NCI-H526 (cell line): ENCODE results near the gene NEURL1B.

Experiments used
- DNase-seq, 2 experiments: peaks; one replicate each; lab custom pipeline; 2025; lab: John Stamatoyannopoulos, UW

Gene NEURL1B

DNA sequence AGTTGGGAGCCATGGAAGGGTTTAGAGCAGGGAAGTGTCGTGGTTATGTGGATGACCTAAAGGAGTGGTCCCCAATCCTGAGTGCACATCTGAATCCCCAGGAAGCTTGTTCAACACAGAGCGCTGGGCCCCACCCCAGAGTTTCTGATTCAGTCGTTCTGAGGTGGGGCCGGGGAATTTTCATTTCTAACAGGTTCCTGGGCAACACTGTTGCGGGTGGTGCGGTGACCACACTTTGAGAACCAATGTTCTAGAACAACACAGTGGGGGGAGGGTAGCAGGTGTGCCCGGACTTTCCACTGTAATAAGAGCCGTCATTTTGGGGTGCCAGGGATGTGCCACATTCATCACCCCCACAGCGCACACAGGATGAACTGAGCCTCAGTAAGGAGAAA is 90.6 kb downstream of the NEURL1B start:
- no peak for DNase-seq

DNA sequence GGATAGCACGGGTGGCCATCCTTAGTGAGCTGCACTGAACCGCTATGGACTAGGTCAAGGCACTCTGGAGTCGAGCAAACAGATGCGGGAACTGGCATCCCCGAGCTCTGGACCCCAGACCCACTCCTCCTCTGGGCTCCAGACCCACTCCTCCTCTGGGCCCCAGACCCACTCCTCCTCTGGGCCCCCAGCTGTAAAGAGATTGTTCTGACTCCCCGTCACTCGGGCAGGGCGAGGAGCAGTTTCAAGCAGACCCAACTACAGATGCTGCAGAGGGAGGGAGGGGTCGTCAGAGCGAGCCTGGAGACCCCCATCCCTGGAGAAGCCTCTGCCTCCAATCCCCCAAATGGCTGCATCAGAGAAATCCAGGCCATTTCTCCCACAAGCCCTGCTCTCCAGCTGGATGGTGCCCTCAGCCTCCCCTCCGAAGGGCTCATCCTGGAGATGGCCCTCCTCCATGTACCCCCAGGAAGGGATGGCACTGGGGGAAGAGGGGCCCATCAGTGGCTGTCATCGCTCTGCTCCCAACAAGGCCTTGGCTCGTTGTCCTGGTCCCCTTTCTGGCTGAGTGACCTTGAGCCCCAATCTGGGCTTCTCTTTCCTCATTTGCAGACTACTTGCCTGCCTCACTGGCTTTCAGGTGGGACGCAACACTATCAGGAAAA is 91.3 kb downstream of the NEURL1B start:
- no peak for DNase-seq

DNA sequence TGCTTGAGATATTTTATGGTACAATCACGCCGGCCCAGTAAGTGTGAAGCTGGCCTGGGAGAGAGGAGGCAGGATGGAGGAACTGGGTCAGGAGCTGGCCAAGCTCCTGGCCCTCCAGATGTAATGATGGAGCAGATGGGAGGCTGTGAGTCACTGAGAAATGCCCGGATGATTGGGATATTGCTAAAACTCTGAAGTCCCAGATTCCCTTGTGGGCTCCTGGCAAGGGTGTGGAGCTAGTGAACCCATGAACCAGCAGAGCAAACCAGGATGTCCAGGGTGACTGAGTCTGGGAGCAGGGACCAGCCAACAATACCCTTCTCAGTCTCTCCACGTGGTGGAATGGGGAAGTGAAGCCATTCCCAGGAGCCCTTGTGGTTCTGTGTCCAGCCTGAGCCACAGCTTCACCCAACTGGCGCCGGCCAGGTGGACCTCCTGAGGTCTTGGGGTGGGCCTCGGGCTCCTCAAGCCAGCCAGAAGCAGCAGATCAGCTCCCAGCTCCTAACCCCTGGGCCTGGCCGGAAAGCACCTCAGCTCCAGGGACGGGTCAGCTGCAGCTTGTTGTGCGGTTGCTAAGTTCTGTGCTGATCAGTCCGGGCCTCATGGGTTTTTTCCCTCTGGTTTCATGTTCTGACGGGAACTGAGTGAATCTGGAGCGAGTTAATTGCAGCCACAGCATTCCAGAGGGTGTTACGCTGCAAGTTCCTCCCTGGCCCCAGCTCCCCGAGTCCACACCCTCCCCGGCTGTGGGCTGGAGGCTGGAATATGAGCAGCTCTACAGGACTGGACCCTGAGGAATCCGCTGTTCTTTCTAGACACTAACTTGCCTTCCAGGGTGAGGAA is 92.3 kb downstream of the NEURL1B start:
- no peak for DNase-seq

GRCh38 chr5:172733974-172734346 is 92.9 kb downstream of the NEURL1B start:
- no peak for DNase-seq

GRCh38 chr5:172735141-172735831 is 94.2 kb downstream of the NEURL1B start:
- DNase-seq: no peak

DNA sequence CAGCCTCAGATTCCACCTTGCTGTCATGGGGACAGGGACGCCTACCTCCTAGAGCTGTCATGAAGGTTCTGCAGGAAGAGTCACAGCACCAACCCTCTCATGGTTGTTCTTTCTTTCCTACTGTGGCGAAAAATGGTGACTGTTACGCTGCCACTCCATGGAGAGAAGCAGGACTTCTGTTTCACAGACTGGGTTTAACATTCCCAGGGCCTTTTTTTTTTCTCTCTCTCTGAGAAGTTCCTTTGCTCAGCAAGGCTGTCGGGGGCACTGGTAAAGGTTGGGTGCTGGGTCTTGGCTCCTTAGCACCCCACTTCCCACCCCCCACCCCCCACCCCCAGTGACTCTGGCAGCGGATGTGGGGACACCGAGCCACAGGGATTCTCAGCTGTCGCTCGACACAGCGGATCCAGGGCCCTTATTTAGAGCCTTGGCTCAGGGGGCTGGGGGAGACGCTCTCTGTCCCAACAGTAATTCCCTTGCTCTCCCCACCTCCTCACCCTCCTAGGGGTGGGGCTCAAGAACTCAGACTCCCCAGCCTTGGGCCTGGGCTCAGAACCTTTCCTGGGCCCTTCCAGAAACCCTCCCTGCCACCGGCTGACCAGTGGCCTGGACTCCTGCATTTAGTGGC is 95.6 kb downstream of the NEURL1B start:
- DNase-seq: no peak

GRCh38 chr5:172739375-172739774 is 98.3 kb downstream of the NEURL1B start:
- DNase-seq: no peak

DNA sequence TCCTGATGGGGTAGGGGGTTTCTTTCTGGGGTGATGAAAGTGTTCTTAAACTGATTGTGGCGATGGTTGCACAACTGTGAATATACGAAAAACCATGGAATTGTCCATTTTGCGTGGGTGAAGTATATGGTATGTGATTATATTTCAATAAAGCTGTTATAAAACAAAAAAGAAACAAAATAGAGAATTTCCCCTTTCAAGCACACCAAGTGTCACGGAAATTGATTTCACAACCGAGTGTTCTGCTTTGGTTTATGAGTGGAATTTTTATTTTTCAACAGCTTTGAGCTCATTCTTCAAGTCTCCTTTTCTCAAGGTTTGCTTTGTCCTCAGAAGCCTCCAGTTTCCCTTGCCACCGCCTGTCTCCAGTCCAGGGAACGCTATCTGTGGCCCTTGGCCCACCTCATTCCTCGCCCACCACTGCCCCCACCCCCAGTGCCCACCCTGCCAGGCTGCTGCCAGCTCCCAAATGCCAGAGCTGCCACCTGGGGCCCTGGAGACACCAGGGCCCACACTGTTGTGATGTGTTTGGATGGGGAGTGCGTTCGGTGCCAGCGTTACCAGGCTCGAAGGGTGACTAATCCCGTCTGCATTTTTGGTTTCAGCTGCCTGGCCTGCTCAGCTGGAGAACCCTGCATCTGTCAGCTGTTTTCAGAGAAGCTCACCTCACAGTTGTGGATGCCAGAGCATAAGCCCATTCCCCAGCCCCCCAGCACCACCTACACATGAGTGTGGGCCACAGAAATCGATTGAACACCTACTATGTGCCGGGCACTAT is 99.6 kb downstream of the NEURL1B start:
- DNase-seq: no peak
